Astrocyte (in vitro differentiated cells and primary cell): Measurements from ENCODE around the gene MYL9.
"Not testable (repeated sequence)": the region's sequence is repeated elsewhere in the genome, so short reads cannot be mapped to it uniquely, and the experiment has no call there.

Experiments
- EZH2 ChIP-seq: IDR thresholded peaks from 2 replicates; pipeline ENCODE4 v1.6.1; 2012; ENCODE audit warnings: mild to moderate bottlenecking, low read length, inconsistent platforms; ENCODE audit not compliant: insufficient read depth
- TF ChIP-seq, protein P1 (sequence below): IDR thresholded peaks from 2 replicates; pipeline ENCODE4 v1.5.1; 2011; ENCODE audit warnings: low read depth, mild to moderate bottlenecking, inconsistent platforms, low read length, moderate library complexity; ENCODE audit not compliant: insufficient read depth

DNA sequence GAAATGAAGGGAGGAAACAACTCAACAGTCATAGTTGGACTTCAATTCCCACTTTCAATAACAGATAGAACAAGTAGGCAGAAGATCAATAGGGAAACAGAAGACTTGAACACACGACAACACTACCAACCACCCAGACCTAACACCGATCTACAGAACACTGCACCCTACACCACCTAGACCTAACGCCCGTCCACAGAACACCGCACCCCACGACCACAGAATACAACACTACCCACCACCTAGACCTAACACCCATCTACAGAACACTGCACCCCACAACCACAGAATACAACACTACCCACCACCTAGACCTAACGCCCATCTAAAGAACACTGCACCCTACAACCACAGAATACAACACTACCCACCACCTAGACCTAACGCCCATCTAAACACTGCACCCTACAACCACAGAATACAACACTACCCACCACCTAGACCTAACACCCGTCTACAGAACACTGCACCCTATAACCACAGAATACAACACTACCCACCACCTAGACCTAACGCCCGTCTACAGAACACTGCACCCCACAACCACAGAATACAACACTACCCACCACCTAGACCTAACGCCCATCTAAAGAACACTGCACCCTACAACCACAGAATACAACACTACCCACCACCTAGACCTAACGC is 22.9 kb downstream of the MYL9 start:
- not testable (repeated sequence) for TF ChIP-seq EZH2
- TF ChIP-seq, protein P1, sequence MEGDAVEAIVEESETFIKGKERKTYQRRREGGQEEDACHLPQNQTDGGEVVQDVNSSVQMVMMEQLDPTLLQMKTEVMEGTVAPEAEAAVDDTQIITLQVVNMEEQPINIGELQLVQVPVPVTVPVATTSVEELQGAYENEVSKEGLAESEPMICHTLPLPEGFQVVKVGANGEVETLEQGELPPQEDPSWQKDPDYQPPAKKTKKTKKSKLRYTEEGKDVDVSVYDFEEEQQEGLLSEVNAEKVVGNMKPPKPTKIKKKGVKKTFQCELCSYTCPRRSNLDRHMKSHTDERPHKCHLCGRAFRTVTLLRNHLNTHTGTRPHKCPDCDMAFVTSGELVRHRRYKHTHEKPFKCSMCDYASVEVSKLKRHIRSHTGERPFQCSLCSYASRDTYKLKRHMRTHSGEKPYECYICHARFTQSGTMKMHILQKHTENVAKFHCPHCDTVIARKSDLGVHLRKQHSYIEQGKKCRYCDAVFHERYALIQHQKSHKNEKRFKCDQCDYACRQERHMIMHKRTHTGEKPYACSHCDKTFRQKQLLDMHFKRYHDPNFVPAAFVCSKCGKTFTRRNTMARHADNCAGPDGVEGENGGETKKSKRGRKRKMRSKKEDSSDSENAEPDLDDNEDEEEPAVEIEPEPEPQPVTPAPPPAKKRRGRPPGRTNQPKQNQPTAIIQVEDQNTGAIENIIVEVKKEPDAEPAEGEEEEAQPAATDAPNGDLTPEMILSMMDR: not testable (repeated sequence)
